ENCODE data around the gene TANGO2.

The TANGO2 gene

DNA sequence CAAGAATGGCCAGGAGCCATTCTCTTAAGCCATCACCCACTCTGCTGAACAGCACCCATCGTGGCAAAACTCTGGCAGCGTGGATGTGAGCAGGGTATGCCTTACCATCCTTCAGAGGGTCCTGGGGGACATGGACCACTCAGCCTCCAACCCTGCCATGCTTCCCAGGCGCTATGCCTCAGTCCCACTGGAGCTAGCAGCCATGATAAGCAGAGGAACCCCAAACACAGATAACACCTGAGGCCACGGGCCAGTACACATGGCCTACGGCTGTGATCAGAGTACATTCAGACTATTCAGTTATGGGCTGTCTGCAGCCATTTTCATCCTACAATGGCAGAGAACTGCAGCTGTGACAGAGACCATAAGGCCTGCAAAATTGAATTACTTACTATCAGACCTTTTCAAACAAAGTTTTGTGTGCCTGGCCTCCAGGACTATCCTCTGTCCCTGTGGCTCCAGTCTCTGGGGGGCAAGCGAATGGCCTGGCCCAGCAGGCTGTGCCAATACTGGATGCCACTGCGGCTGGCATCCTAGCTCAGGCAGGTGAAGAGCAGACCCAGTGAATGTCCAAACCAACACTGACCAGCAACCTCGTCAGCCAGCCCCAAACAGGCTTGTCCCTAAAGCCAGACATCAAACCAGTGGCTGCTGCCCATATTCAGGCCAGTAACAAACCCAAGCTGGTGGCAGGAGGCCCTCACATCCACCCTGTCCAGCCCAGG lies 11.2 kb upstream of the TANGO2 start:
- TF ChIP-seq CTCF (IDR thresholded peaks at IDR 0.05) = no peak
- no peak overlapping the region for H3K27ac ChIP-seq
- intact Hi-C loops (cut with DNase I; ENCODE audit: low total_unique reads) = no loop called here

DNA sequence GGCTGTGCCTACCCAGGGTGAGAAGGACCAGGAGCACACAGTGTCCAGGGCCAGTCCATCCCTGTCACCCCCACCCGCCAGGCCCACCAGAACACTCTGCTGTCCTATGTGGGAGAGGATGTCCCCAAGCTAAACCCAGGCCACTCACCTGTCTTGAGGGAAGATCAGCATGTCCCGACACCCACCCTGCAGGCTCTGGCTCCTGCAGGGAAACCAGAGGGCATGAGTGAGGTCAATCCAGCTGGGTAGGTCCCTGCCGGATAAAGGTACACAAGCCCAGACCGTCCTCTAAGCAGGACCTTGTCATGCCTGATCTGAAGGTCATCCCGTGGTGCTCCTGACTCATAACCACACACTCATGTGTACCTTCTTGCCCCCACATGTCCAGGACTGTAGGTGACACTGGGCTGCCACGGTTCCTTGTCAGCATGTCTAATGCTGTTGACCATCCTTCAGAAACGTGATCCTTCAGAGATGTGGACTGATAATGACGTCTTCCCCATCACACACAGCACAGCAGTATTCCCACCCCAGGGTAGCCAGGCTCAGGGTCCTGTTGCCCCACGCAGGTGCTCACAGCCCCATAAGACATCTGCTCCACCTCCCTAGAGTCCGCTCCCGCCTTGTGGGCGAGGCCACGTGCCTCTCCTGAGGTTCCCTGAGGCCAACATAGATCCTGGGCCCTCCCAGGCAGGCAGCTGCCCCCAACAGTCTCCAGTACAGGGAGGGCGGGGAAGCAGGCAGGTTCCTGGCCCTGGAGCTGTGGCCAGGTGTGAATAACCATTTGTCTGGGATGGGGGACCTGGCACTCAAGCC lies 10.4 kb upstream of the TANGO2 start:
- peak in 1 of 2 donors; percentile 54 for DNase-seq
- intact Hi-C loops (cut with DNase I; ENCODE audit: low total_unique reads) = no loop called here
- no peaks in the 10 kb centered on the region for H3K9me3 ChIP-seq

More for the DNA sequence above, 11.2 kb upstream of the TANGO2 start:
- no peaks in the 10 kb centered on the region for H3K27me3 ChIP-seq
- H3K4me3 ChIP-seq = no peak overlapping the region
- no peaks in the 10 kb centered on the region for H3K9me3 ChIP-seq
- H3K36me3 ChIP-seq = no peaks in the 10 kb centered on the region
- peak in 1 of 2 donors; percentile 59 for DNase-seq
- H3K4me1 ChIP-seq = peaks cover 0 to 19% (median 12%) of the 10 kb centered on the region in 4 donors

GRCh38 chr22:20011123-20011992 lies 9.6 kb upstream of the TANGO2 start:
- H3K36me3 ChIP-seq = no peaks in the 10 kb centered on the region
- no peak overlapping the region for H3K4me3 ChIP-seq
- peaks cover 0 to 34% (median 23%) of the 10 kb centered on the region in 4 donors for H3K4me1 ChIP-seq
- H3K27me3 ChIP-seq = no peaks in the 10 kb centered on the region
- intact Hi-C loops (cut with DNase I; ENCODE audit: low total_unique reads) = no loop called here
- peak in 1 of 2 donors; percentile 62 for DNase-seq
- no peaks in the 10 kb centered on the region for H3K9me3 ChIP-seq
- no peak for TF ChIP-seq CTCF (IDR thresholded peaks at IDR 0.05)
- H3K27ac ChIP-seq = no peak overlapping the region

More for the DNA sequence above, 10.4 kb upstream of the TANGO2 start:
- Histone ChIP-seq H3K4me1 (peaks cover 0 to 26% (median 18%) of the 10 kb centered on the region in 4 donors), H3K27ac (no peak overlapping the region), H3K4me3 (no peak overlapping the region), H3K36me3 (no peaks in the 10 kb centered on the region), H3K27me3 (no peaks in the 10 kb centered on the region)
- TF ChIP-seq CTCF (IDR thresholded peaks at IDR 0.05) = no peak

DNA sequence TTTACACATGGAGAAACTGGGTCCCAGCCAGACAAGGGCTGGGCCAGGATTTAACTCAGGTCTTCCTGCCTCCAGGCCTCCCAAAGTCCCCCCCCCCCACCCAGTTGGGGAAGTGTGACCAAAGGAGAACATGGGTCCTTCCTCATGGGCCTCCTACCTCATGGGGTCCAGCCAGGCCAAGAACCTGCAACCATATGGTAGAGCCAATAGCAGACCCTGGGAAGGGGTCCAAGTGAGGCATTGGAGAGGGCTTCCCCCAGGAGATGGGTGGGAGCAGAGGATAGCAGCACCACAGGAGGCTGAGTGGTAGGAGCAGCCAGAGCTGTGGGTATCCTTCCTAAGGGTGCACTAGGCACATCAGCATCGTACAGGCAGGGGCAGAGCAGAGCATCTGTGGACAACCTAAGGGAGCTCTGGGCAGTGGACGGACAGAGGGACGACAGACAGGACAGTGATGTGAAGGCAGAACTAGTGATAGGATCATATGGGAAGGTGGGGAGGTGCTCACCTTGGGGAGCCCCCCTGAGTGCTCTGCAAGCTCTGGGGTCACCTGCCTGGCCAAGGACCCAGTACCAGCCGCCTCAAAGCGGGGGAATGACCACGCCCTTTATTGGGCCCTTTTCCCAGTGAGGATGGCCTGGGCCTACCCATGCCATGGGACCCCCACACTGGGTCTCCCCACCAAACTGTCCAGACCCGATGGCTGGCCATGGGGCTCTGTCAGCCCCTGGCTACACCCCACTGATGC lies 8.7 kb upstream of the TANGO2 start:
- H3K36me3 ChIP-seq = no peaks in the 10 kb centered on the region
- H3K27ac ChIP-seq = no peak overlapping the region
- no peaks in the 10 kb centered on the region for H3K27me3 ChIP-seq
- H3K4me3 ChIP-seq = no peak overlapping the region
- TF ChIP-seq CTCF (IDR thresholded peaks at IDR 0.05) = no peak
- no peaks in the 10 kb centered on the region for H3K9me3 ChIP-seq
- DNase-seq = peak in 1 of 2 donors; percentile 57
- peaks cover 0 to 39% (median 25%) of the 10 kb centered on the region in 4 donors for H3K4me1 ChIP-seq
- intact Hi-C loops (cut with DNase I; ENCODE audit: low total_unique reads) = no loop called here
